NCI-H2081 (cell line): ENCODE data around the gene PABPC5.

ENCODE experiments used
- DNase-seq, 2 experiments: peaks; one replicate each; lab custom pipeline; 2025; lab: John Stamatoyannopoulos, UW

PABPC5 gene

DNA sequence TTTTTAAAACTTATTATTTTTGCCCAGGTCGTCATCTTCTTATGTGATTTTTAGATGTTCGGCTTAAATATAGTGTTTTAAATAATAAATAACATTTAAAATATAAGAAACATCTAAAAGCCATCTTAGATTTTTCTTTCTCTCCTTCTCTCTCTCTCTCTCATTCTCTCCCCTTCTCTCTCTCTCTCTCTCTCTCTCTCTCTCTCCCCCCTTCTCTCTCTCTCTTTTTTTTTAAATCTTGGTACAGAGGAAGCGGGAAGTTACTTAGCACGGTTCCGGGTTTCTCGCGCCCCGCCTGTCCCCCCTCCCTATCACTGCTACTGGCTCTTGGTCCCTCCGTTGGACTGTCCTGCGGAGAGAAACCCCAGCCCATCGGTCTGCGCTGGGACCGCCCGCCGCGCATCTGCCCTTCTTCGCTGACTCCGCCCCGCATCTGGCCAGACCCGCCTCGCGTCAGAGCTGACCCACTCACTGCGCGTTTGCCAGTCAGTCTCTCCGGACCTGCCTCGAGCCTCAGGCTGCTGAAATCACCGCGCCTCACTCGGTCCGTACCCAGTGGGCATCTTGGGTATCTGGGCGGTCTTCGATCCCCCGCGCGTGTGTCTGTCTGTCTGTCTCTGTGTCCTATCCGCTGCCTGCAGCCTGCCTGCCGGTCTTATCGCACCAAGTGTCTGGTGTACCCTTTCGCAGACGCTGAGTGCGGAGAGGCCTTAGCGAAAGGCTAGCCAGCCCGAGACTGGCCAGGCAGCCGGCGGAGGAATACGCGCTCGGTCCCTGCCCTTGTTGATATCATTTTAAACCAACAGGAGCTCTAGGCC is at the start of gene PABPC5:
Gene PABPC5, plus strand, starts transcription at position 489 of the 818 bp plus-strand sequence. CDS start 739 bp downstream, outside the sequence.
- DNase-seq: peak; percentile 61 to 82

DNA sequence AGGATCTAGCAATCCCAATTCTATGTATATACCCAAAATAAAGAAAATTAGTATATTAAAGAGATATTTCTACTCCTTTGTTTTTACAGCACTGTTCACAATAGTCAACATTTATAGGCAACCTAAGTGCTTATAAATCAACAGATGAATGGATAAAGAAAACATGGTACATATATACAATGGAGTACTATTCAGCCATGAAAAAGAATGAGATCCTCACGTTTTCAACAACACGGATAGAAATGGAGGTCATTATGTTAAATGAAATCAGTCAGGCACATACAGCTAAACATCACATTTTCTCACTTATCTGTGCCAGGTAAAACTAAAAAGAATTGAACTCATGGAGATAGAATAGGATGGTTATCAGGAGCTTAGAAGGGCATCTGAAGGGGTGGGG is 45.6 kb upstream of the PABPC5 start:
- no peak for DNase-seq

DNA sequence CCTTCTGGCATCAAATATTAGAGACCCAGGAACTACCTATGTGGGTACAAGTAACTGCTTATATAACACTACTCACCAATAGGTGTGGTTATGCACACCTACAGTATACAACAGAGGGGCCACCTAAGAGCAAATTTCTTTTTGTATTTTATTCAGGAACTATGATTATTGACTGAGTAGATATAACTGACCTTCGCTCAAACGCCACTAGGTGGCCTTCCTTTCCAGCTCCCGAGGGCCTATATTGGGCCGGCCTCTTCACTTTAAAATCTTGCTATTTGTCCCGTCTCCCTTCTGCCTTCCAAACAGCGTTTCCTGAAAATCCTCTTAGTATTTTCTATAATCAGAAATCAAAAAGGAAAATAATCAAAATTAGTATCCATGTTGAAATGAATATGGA is 19.9 kb upstream of the PABPC5 start:
- DNase-seq: no peak

DNA sequence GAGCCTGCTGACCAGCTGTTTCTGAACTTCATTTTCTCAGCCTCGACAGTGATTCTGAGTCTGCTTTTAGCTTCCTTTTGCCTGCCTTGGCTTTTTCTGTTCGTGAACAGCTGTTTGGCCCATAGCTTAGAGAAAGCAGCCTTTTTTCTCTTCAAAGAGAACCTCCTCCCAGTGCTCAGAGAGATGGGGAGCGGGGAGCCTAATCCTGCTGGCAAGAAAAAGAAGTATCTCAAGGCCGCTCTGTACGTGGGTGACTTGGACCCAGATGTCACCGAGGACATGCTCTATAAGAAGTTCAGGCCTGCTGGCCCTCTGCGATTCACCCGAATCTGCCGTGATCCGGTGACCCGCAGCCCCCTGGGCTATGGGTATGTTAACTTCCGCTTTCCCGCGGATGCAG is 756 bp downstream of the PABPC5 start:
- DNase-seq: no peak
